ENCODE data around the gene ZC3H7B. TPM values are rescaled to one million over a fixed set of nuclear protein-coding genes. Genes with fewer than 3 reads are reported as not detected.
A peak's percentile ranks its signal among the peaks of the same experiment; 100 is the strongest.
"Not testable (repeated sequence)": the region's sequence is repeated elsewhere in the genome, so short reads cannot be mapped to it uniquely, and the experiment has no call there.

Gene ZC3H7B
- total RNA-seq, 1 donor from 2014 or later: 58.2 TPM

GRCh38 chr22:41290262-41291221 is 10.8 kb upstream of the ZC3H7B start:
- no peak overlapping the region for H3K4me3 Mint-ChIP-seq
- TF ChIP-seq CTCF (IDR thresholded peaks at IDR 0.05): no peak
- intact Hi-C loops (cut with micrococcal nuclease): no loop called here
- ChIA-PET CTCF (no interaction called here), POLR2A (no interaction called here)
- no peaks in the 10 kb centered on the region for H3K9me3 Mint-ChIP-seq
- ATAC-seq (ENCODE audit: low read depth) (no peak), DNase-seq (no peak)
- H3K36me3 Mint-ChIP-seq (ENCODE audit: low read depth): peaks cover 4% of the 10 kb centered on the region
- H3K4me1 Mint-ChIP-seq: peaks cover 11% of the 10 kb centered on the region
- H3K27me3 Mint-ChIP-seq: no peaks in the 10 kb centered on the region
- no peak overlapping the region for H3K27ac Mint-ChIP-seq

- H3K9me3 Mint-ChIP-seq; H3K4me3 Mint-ChIP-seq; intact Hi-C loops (cut with micrococcal nuclease); DNase-seq; ATAC-seq (ENCODE audit: low read depth); H3K4me1 Mint-ChIP-seq; POLR2A ChIA-PET; H3K36me3 Mint-ChIP-seq (ENCODE audit: low read depth); H3K27me3 Mint-ChIP-seq; CTCF ChIA-PET; H3K27ac Mint-ChIP-seq: not testable (repeated sequence)
Observed at GRCh38 chr22:41294816-41295215, 6.5 kb upstream of the ZC3H7B start.

GRCh38 chr22:41296826-41297667 is 4.3 kb upstream of the ZC3H7B start:
- DNase-seq: no peak
- intact Hi-C loops (cut with micrococcal nuclease): no loop called here
- Mint-ChIP-seq H3K27ac (no peak overlapping the region), H3K36me3 (ENCODE audit: low read depth) (no peaks in the 10 kb centered on the region), H3K9me3 (no peaks in the 10 kb centered on the region), H3K4me3 (no peak overlapping the region), H3K4me1 (peaks cover 8% of the 10 kb centered on the region), H3K27me3 (no peaks in the 10 kb centered on the region)
- CTCF ChIA-PET: no interaction called here
- POLR2A ChIA-PET: interaction anchor here (0.6 to 2.1 kb wide), 2 partner anchors 11 to 566 kb away, joined by 6 to 11 read pairs; partner anchors contain the start of gene RANGAP1
- ATAC-seq (ENCODE audit: low read depth): no peak
- TF ChIP-seq CTCF (IDR thresholded peaks at IDR 0.05): no peak

GRCh38 chr22:41300661-41301060 is 664 bp upstream of the ZC3H7B start:
- no peaks in the 10 kb centered on the region for H3K27me3 Mint-ChIP-seq

More at GRCh38 chr22:41300661-41301060, 664 bp upstream of the ZC3H7B start:
- H3K9me3 Mint-ChIP-seq: no peaks in the 10 kb centered on the region
- peak overlapping the region; percentile 83 for H3K4me3 Mint-ChIP-seq
- H3K36me3 Mint-ChIP-seq (ENCODE audit: low read depth): peaks cover 11% of the 10 kb centered on the region
- CTCF ChIA-PET: interaction anchor here (1.0 to 1.6 kb wide), 6 partner anchors 12 to 349 kb away, joined by 3 to 14 read pairs (median 6); partner anchors contain the start of gene RANGAP1
- H3K4me1 Mint-ChIP-seq: peaks cover 26% of the 10 kb centered on the region
- ATAC-seq (ENCODE audit: low read depth) (no peak), DNase-seq (no peak)
- no peak for TF ChIP-seq CTCF (IDR thresholded peaks at IDR 0.05)
- H3K27ac Mint-ChIP-seq: peak overlapping the region; percentile 92
- POLR2A ChIA-PET: interaction anchor here (0.7 to 4.4 kb wide), 13 partner anchors 8 to 378 kb away, joined by 3 to 101 read pairs (median 6); partner anchors contain the start of genes DESI1, POLR3H, RANGAP1 and TEF
- intact Hi-C loops (cut with micrococcal nuclease): loop anchor here (1.0 to 5.0 kb wide), 4 partner anchors 14 to 349 kb away; partner anchors contain the start of genes EP300, RANGAP1, RBX1 and TEF
